SKM-1 (cell line): Measurements from ENCODE around the gene MGAT4B.

Experiments
- DNase-seq: peaks from one replicate; lab custom pipeline; 2025; ENCODE audit not compliant: unreplicated experiment; lab: John Stamatoyannopoulos, UW

Gene MGAT4B

GRCh38 chr5:179812997-179813607, 6.4 kb upstream of the MGAT4B start:
- DNase-seq = no peak

- DNase-seq = no peak
Measured at GRCh38 chr5:179812135-179812825, 5.6 kb upstream of the MGAT4B start.

GRCh38 chr5:179805529-179806249, 977 bp downstream of the MGAT4B start:
- no peak for DNase-seq

GRCh38 chr5:179805070-179805528, 1.6 kb downstream of the MGAT4B start:
- no peak for DNase-seq

GRCh38 chr5:179804555-179804947, 2.1 kb downstream of the MGAT4B start:
- DNase-seq = no peak

GRCh38 chr5:179803651-179804554, 2.8 kb downstream of the MGAT4B start:
- DNase-seq = peak; percentile 74

- DNase-seq = no peak
Measured at GRCh38 chr5:179802950-179803562, 3.6 kb downstream of the MGAT4B start.

- DNase-seq = no peak
Measured at GRCh38 chr5:179802207-179802883, 4.3 kb downstream of the MGAT4B start.

- no peak for DNase-seq
Measured at GRCh38 chr5:179801304-179802206, 5.1 kb downstream of the MGAT4B start.

- DNase-seq = no peak
Measured at GRCh38 chr5:179800696-179801201, 5.9 kb downstream of the MGAT4B start.

- DNase-seq = no peak
Measured at GRCh38 chr5:179800071-179800695, 6.5 kb downstream of the MGAT4B start.

- DNase-seq = no peak
Measured at GRCh38 chr5:179799644-179799973, 7.1 kb downstream of the MGAT4B start.

GRCh38 chr5:179798771-179799643, 7.7 kb downstream of the MGAT4B start:
- DNase-seq = no peak

GRCh38 chr5:179798144-179798770, 8.4 kb downstream of the MGAT4B start:
- DNase-seq = no peak

- DNase-seq = no peak
Measured at GRCh38 chr5:179797741-179798140, 8.9 kb downstream of the MGAT4B start.

GRCh38 chr5:179796877-179797608, 9.6 kb downstream of the MGAT4B start:
- DNase-seq = no peak
